HepG2 (cell line): ENCODE results near the gene WDR91. TPM values are rescaled to one million over a fixed set of nuclear protein-coding genes. Genes with fewer than 3 reads are reported as not detected.

Experiments used
- AGO2 ChIP-seq: fragments of 200-400 bp; formaldehyde crosslinking; optimal IDR thresholded peaks from 2 replicates; pipeline ENCODE3; 2017; ENCODE audit warnings: mild to moderate bottlenecking, low read depth, low read length, moderate library complexity
- DDIT3 ChIP-seq: sonication (generic); formaldehyde crosslinking; IDR thresholded peaks from 2 replicates; pipeline ENCODE4 v1.4.0; 2020; ENCODE audit warnings: mild to moderate bottlenecking, missing genetic modification reagents
- HDAC2 ChIP-seq: sonication (generic); formaldehyde crosslinking; IDR thresholded peaks from 2 replicates; pipeline ENCODE4 v1.4.0; 2020; ENCODE audit warnings: missing genetic modification reagents
- KDM2A ChIP-seq: sonication (generic); formaldehyde crosslinking; IDR thresholded peaks from 2 replicates; pipeline ENCODE4 v1.4.0; 2020; ENCODE audit warnings: low read depth, missing genetic modification reagents, borderline replicate concordance
- MXI1 ChIP-seq: IDR thresholded peaks from 3 replicates; pipeline ENCODE4 v1.6.1; 2012; ENCODE audit warnings: low read depth, low read length, inconsistent platforms, borderline replicate concordance
- SATB2 ChIP-seq: sonication (generic); formaldehyde crosslinking; IDR thresholded peaks from 2 replicates; pipeline ENCODE4 v1.5.0; 2020; ENCODE audit warnings: missing genetic modification reagents
- SP2 ChIP-seq: sonication (generic); formaldehyde crosslinking; IDR thresholded peaks from 2 replicates; pipeline ENCODE4 v1.5.1; 2020; ENCODE audit warnings: mild to moderate bottlenecking, missing genetic modification reagents
- TFDP1 ChIP-seq: IDR thresholded peaks from 2 replicates; pipeline ENCODE4 v1.6.1; 2016; ENCODE audit warnings: missing compliant biosample characterization, missing genetic modification reagents, borderline replicate concordance
- WIZ ChIP-seq: sonication (generic); formaldehyde crosslinking; IDR thresholded peaks from 2 replicates; pipeline ENCODE4 v1.5.1; 2020; ENCODE audit warnings: mild to moderate bottlenecking, missing genetic modification reagents
- ZBTB40 ChIP-seq, 2 experiments: fragments of 450-650 bp in 1 of 2; sonication (generic) in 1 of 2; formaldehyde crosslinking in 1 of 2; IDR thresholded peaks; 2 replicates each; pipeline versions ENCODE4 v1.6.1 to v1.8.0; 2016 to 2022; ENCODE audit warnings: antibody characterized with exemption in 1 of 2, mild to moderate bottlenecking in 1 of 2, missing genetic modification reagents in 1 of 2
- ZNF414 ChIP-seq: sonication (generic); formaldehyde crosslinking; IDR thresholded peaks from 2 replicates; pipeline ENCODE4 v1.5.0; 2020; ENCODE audit warnings: missing genetic modification reagents
- ZNF432 ChIP-seq: sonication (generic); formaldehyde crosslinking; IDR thresholded peaks from 2 replicates; pipeline ENCODE4 v1.5.0; 2020; ENCODE audit warnings: missing genetic modification reagents, mild to moderate bottlenecking, borderline replicate concordance
- ZNF704 ChIP-seq: sonication (generic); formaldehyde crosslinking; IDR thresholded peaks from 2 replicates; pipeline ENCODE4 v1.8.1; 2023; ENCODE audit warnings: mild to moderate bottlenecking, inconsistent platforms, moderate library complexity, missing genetic modification reagents, borderline replicate concordance
- ZNF792 ChIP-seq: IDR thresholded peaks from 2 replicates; pipeline ENCODE4 v1.6.1; 2016
- ZNF891 ChIP-seq: sonication (generic); formaldehyde crosslinking; IDR thresholded peaks from 2 replicates; pipeline ENCODE4 v1.5.0; 2020; ENCODE audit warnings: mild to moderate bottlenecking, missing genetic modification reagents
- ZZZ3 ChIP-seq: sonication (generic); formaldehyde crosslinking; IDR thresholded peaks from 2 replicates; pipeline ENCODE4 v1.4.0; 2020; ENCODE audit warnings: missing genetic modification reagents, mild to moderate bottlenecking, borderline replicate concordance
- polyA plus RNA-seq, 8 experiments: library from polyadenylated mRNA; depleted of rRNA in 3 of 8; stranded (reverse) in 7 of 8; unstranded in 1 of 8; fragments of >200 nt; fragmentation: Illumina TruSeq in 4 of 8; extraction: Trizol in 4 of 8; gene quantifications; 2 replicates each; pipeline versions ENCODE4 v1.2.1 to v1.2.3, GENCODE V29; 2011 to 2016; ENCODE audit warnings: low read depth in 4 of 8, missing spikeins in 1 of 8, mixed read lengths in 1 of 8; ENCODE audit not compliant: insufficient read depth in 1 of 8
- total RNA-seq, 5 experiments: library from RNA; depleted of rRNA; stranded (reverse); fragments of >200 nt; fragmentation: Illumina TruSeq; extraction: Trizol; gene quantifications; 2 replicates each; pipeline ENCODE4 v1.2.3, GENCODE V29; 2016; ENCODE audit warnings: low read depth in 1 of 5

Gene WDR91
- total and polyA plus RNA-seq, 2 of the 13 experiments (the other 11 are each of a cell fraction or from before 2014, with no cell fraction given) = 11.6 to 12.1 TPM

- TF ChIP-seq ZBTB40 (IDR thresholded peaks at IDR 0.05) = peak; percentile 95
- peak; percentile 81 for TF ChIP-seq ZBTB40 (CRISPR knock-in tag; IDR thresholded peaks at IDR 0.05)
- TF ChIP-seq ZZZ3 = peak; percentile 70; the same call in 1 of the 2 replicates
- peak; percentile 51; the same call in 1 of the 2 replicates for TF ChIP-seq ZNF891 (CRISPR knock-in tag)
- TF ChIP-seq ZNF432 (CRISPR knock-in tag) = no peak
- peak; percentile 99 for TF ChIP-seq AGO2
- TF ChIP-seq ZNF704 = peak; percentile 83; the same call in 1 of the 2 replicates
- peak; percentile 78 for TF ChIP-seq WIZ
- TF ChIP-seq SP2 (CRISPR knock-in tag) = peak; percentile 73
- TF ChIP-seq MXI1 = peak; percentile 76; the same call in 2 of the 3 replicates
- TF ChIP-seq TFDP1 (CRISPR knock-in tag) = peak; percentile 60; the same call in 1 of the 2 replicates
- TF ChIP-seq ZNF414 (CRISPR knock-in tag) = peak; percentile 81; the same call in 1 of the 2 replicates
- no peak for TF ChIP-seq DDIT3 (CRISPR knock-in tag)
- TF ChIP-seq SATB2 (CRISPR knock-in tag) = no peak; the same call in 1 of the 2 replicates
- TF ChIP-seq HDAC2 (CRISPR knock-in tag) = peak; percentile 67
- TF ChIP-seq KDM2A = peak; percentile 94; the same call in 1 of the 2 replicates
- no peak for TF ChIP-seq ZNF792 (CRISPR knock-in tag)
These were observed 40.9 kb downstream of the WDR91 start, which contains the start of gene CYREN (continued) for GRCh38 chr7:135170274-135170997.
